Suprapubic skin (tissue), 3 donors: ENCODE results near the gene LGALS8.

Source experiments
- CTCF ChIP-seq, 2 donors: fragments of 200-600 bp in 1 of 2; fragments of 450-650 bp in 1 of 2; sonication (generic) in 1 of 2; IDR thresholded peaks; one replicate each; pipeline ENCODE4 v1.5.1; 2016 to 2019; ENCODE audit warnings: antibody characterized with exemption in 2 of 2, mild to moderate bottlenecking in 1 of 2, moderate library complexity in 1 of 2
- POLR2A ChIP-seq, 2 donors: fragments of 450-650 bp; IDR thresholded peaks; one replicate each; pipeline ENCODE4 v1.6.1; 2017; ENCODE audit warnings: antibody characterized with exemption in 2 of 2, mild to moderate bottlenecking in 2 of 2, moderate library complexity in 2 of 2

- no peak for TF ChIP-seq POLR2A (IDR thresholded peaks at IDR 0.05)
- no peak for TF ChIP-seq CTCF (IDR thresholded peaks at IDR 0.05)
Measured at GRCh38 chr1:236495467-236496112, 28.2 kb upstream of the LGALS8 start.
